Gastrocnemius medialis (tissue), 4 donors: ENCODE measurements around the gene PTPRM. TPM values are rescaled to one million over a fixed set of nuclear protein-coding genes. Genes with fewer than 3 reads are reported as not detected.

Experiments used
- ATAC-seq, 2 donors: fragments of 150-250 bp; one replicate each; pipeline ENCODE4 v1.9.1; 2016
- DNase-seq, 2 donors: peaks; one replicate each; pipeline ENCODE4 v3.0.0-alpha.2; 2019
- H3K27ac ChIP-seq, 4 donors: fragments of 200-600 bp; sonication (generic); 1 replicate in 1 of 4; 2 replicates in 3 of 4; pipeline ENCODE4 v1.5.1; 2016 to 2018; ENCODE audit warnings: mild to moderate bottlenecking in 2 of 4, moderate library complexity in 1 of 4
- H3K27me3 ChIP-seq, 3 donors: fragments of 200-600 bp; sonication (generic) in 2 of 3; 1 replicate in 1 of 3; 2 replicates in 2 of 3; pipeline versions ENCODE4 v1.5.1 to v1.6.0; 2016 to 2019; ENCODE audit warnings: mild to moderate bottlenecking in 1 of 3, moderate library complexity in 1 of 3
- H3K36me3 ChIP-seq, 2 donors: fragments of 200-600 bp; sonication (generic) in 1 of 2; one replicate each; pipeline ENCODE4 v1.5.1; 2017 to 2018
- H3K4me1 ChIP-seq, 2 donors: fragments of 200-600 bp; sonication (generic) in 1 of 2; one replicate each; pipeline ENCODE4 v1.5.1; 2016 to 2017; ENCODE audit warnings: mild to moderate bottlenecking in 2 of 2
- H3K4me3 ChIP-seq, 4 donors: fragments of 200-600 bp; sonication (generic) in 3 of 4; 1 replicate in 1 of 4; 2 replicates in 3 of 4; pipeline ENCODE4 v1.5.1; 2016 to 2019; ENCODE audit warnings: mild to moderate bottlenecking in 2 of 4
- H3K9me3 ChIP-seq, 3 donors: fragments of 200-600 bp; sonication (generic) in 2 of 3; 1 replicate in 1 of 3; 2 replicates in 2 of 3; pipeline ENCODE4 v1.5.1; 2016 to 2019
- CTCF ChIP-seq, 5 experiments: fragments of 450-650 bp in 3 of 5; fragments of 200-600 bp in 2 of 5; sonication (generic) in 2 of 5; IDR thresholded peaks in 4 of 5; conservative IDR thresholded peaks in 1 of 5; 1 replicate in 4 of 5; 2 replicates in 1 of 5; pipeline ENCODE4 v1.5.1; 2016 to 2019; ENCODE audit warnings: antibody characterized with exemption in 5 of 5, mild to moderate bottlenecking in 3 of 5, moderate library complexity in 3 of 5
- POLR2A ChIP-seq, 2 donors: fragments of 450-650 bp; IDR thresholded peaks; one replicate each; pipeline ENCODE4 v1.6.1; 2017; ENCODE audit warnings: antibody characterized with exemption in 2 of 2, mild to moderate bottlenecking in 2 of 2, moderate library complexity in 2 of 2
- in situ Hi-C, 4 donors: fragments of 200-750 bp; cut with MboI; loops; one replicate each; pipeline versions ENCODE4 v1.15.0 to v1.8.0; 2017; ENCODE audit warnings: low sequenced_read_pairs in 4 of 4
- intact Hi-C: fragments of 100-400 bp; cut with DNase I; formaldehyde crosslinking; loops from one replicate; pipeline ENCODE4 v1.15.1; 2023; ENCODE audit warnings: low total_unique reads
- total RNA-seq, 4 donors: library from RNA; depleted of rRNA; stranded (reverse); fragments of >200 nt; gene quantifications; one replicate each; pipeline versions ENCODE4 v1.1.0 to v1.2.3, GENCODE V29; 2016

The PTPRM gene
- total RNA-seq, 4 donors from 2014 or later = 52.6 to 79.3 (median 63.8) TPM

DNA sequence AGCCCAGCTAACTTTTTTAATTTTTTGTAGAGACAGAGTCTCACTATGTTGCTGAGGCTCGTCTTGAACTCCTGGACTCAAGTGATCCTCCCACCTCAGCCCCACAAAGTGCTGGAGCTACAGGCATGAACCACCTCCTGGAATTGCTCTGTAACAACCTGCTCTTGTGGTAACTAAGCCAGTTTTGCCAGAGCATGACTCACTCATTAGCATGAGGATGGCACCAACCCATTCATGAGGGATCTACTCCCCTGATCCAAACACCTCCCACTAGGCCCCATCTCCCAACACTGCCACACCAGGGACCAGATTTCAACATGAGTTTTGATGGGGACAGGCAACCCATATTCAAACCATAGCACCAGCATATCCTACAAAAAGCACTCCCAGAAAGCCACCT lies 693.2 kb downstream of the PTPRM start:
- no peak for DNase-seq
- no peaks in the 10 kb centered on the region for H3K27me3 ChIP-seq
- no peaks in the 10 kb centered on the region for H3K9me3 ChIP-seq
- H3K27ac ChIP-seq = no peak overlapping the region
- TF ChIP-seq POLR2A (IDR thresholded peaks at IDR 0.05) (no peak), CTCF (IDR thresholded peaks at IDR 0.05 in 4 of 5, conservative IDR thresholded peaks at IDR 0.05 in 1 of 5) (no peak)
- no peak overlapping the region for H3K4me3 ChIP-seq
- no peak for ATAC-seq
- intact Hi-C loops (no loop called here), in situ Hi-C loops (no loop called here)
- H3K4me1 ChIP-seq = no peaks in the 10 kb centered on the region
- no peaks in the 10 kb centered on the region for H3K36me3 ChIP-seq

DNA sequence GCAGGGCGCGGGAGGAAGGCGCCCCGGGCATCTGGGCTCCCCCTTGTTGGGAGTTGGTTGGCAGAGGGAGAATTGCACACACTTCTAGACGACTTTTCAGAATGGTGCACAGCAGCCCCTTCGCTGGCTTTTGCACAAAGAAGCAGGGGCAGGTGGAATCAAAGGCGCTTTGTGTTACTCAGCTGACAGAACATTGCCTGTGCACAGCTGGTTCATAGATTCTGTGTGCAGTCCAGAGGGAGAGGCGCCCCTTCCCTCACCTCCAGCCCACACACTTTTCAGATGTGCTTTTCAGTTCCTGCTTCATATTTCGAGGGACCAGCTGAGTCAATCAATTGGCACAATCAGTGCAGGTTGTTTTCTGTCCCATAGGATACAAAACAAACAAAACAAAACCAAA lies 693.7 kb downstream of the PTPRM start:
- H3K4me3 ChIP-seq = no peak overlapping the region
- H3K27ac ChIP-seq = no peak overlapping the region
- H3K27me3 ChIP-seq = no peaks in the 10 kb centered on the region
- H3K36me3 ChIP-seq = no peaks in the 10 kb centered on the region
- intact Hi-C loops (no loop called here), in situ Hi-C loops (no loop called here)
- no peaks in the 10 kb centered on the region for H3K4me1 ChIP-seq
- no peaks in the 10 kb centered on the region for H3K9me3 ChIP-seq
- ATAC-seq (no peak), DNase-seq (no peak)
- no peak for TF ChIP-seq CTCF (IDR thresholded peaks at IDR 0.05 in 4 of 5, conservative IDR thresholded peaks at IDR 0.05 in 1 of 5)
- TF ChIP-seq POLR2A (IDR thresholded peaks at IDR 0.05) = no peak

DNA sequence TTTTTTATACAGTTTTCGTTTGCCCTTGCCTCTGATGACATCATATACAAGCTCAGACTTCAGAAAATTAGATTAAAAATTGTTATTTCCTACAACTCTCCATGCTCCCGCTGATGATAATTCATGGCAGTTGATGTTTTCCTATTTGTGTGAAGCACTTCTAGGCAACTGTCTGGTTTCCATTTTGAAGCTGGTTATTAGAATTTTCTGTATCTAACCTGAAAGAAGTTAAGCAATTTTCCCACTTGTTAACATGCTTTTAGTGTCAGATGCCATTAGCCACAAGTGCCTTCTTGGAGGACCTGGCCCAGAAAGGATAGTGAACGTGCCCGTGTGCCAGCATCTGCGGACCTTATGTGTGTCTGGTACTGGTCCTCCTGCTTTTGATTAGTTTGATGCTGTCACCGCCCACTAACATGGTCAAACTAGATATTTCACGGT lies 694.6 kb downstream of the PTPRM start:
- H3K4me1 ChIP-seq = no peaks in the 10 kb centered on the region

DNA sequence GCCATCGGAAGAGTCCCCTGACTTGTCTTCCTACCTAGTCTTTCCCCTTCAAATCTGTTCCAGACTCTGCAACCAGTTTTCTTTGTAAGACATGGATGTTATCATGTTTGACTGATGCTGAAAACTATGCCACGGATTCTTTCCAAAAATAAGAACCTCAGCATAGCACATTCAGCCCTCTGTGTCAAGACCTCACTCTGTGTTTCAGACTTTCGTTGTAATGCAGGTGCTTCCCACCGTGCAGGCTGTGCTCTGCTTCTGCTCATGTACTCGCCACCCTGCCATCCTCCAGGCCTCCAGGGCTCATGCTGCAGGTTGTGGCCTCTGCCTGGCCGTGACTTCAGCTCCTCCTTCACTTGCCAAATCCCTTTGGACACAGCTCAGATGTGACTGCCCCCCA lies 695.1 kb downstream of the PTPRM start:
- no peak overlapping the region for H3K27ac ChIP-seq
- H3K36me3 ChIP-seq = no peaks in the 10 kb centered on the region
- H3K4me3 ChIP-seq = no peak overlapping the region
- no peaks in the 10 kb centered on the region for H3K4me1 ChIP-seq
- TF ChIP-seq POLR2A (IDR thresholded peaks at IDR 0.05) = no peak
- TF ChIP-seq CTCF (IDR thresholded peaks at IDR 0.05 in 4 of 5, conservative IDR thresholded peaks at IDR 0.05 in 1 of 5) = no peak
- in situ Hi-C loops = no loop called here
- intact Hi-C loops = no loop called here
- H3K9me3 ChIP-seq = no peaks in the 10 kb centered on the region
- ATAC-seq (no peak), DNase-seq (no peak)
- H3K27me3 ChIP-seq = no peaks in the 10 kb centered on the region

More for the DNA sequence above, 694.6 kb downstream of the PTPRM start:
- H3K4me3 ChIP-seq = no peak overlapping the region
- H3K9me3 ChIP-seq = no peaks in the 10 kb centered on the region
- DNase-seq (no peak), ATAC-seq (no peak)
- no peaks in the 10 kb centered on the region for H3K27me3 ChIP-seq
- intact Hi-C loops = no loop called here
- TF ChIP-seq POLR2A (IDR thresholded peaks at IDR 0.05) = no peak
- TF ChIP-seq CTCF (IDR thresholded peaks at IDR 0.05 in 4 of 5, conservative IDR thresholded peaks at IDR 0.05 in 1 of 5) = no peak
- H3K27ac ChIP-seq = no peak overlapping the region
- H3K36me3 ChIP-seq = no peaks in the 10 kb centered on the region
- in situ Hi-C loops = no loop called here

DNA sequence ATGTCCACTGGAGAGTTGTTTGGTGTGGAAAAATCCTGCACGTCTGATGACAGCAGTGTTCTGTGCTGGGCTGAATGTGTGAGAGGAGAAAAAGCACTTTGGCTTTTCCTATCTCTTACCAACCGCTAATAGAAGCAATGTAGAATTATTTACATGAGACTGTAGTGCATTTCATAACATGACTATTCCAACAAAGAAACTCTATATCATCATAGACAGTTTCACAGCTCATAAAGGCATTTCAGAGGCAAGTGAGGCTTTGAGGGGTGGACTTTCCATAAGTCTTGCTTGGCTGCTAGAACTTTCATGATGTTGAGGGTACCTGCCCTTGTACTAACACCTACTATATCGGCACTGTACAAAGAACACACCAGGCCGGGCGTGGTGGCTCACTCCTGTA lies 697.0 kb downstream of the PTPRM start:
- no peak for ATAC-seq
- TF ChIP-seq CTCF (IDR thresholded peaks at IDR 0.05 in 4 of 5, conservative IDR thresholded peaks at IDR 0.05 in 1 of 5) (no peak), POLR2A (IDR thresholded peaks at IDR 0.05) (no peak)
- H3K27me3 ChIP-seq = no peaks in the 10 kb centered on the region
- no peaks in the 10 kb centered on the region for H3K4me1 ChIP-seq
- no peak overlapping the region for H3K4me3 ChIP-seq
- in situ Hi-C loops (no loop called here), intact Hi-C loops (no loop called here)
- H3K36me3 ChIP-seq = no peaks in the 10 kb centered on the region
- no peak overlapping the region for H3K27ac ChIP-seq
- no peaks in the 10 kb centered on the region for H3K9me3 ChIP-seq
- DNase-seq = no peak
